Body of pancreas (tissue), 4 donors: ENCODE measurements around the gene FBXO46.

Experiments used
- CTCF ChIP-seq, 7 experiments: fragments of 450-650 bp in 4 of 7; fragments of 200-600 bp in 3 of 7; sonication (generic) in 3 of 7; IDR thresholded peaks; one replicate each; pipeline ENCODE4 v1.5.1; 2016 to 2019; ENCODE audit warnings: antibody characterized with exemption in 7 of 7
- POLR2A ChIP-seq, 3 donors: fragments of 450-650 bp; IDR thresholded peaks; one replicate each; pipeline ENCODE4 v1.6.1; 2016; ENCODE audit warnings: antibody characterized with exemption in 3 of 3, mild to moderate bottlenecking in 2 of 3

- TF ChIP-seq CTCF (IDR thresholded peaks at IDR 0.05) (no peak), POLR2A (IDR thresholded peaks at IDR 0.05) (no peak)
These were observed 66.1 kb downstream of the FBXO46 start for GRCh38 chr19:45664575-45664974.
